ENCODE data around the gene FUT9. TPM values are rescaled to one million over a fixed set of nuclear protein-coding genes. Genes with fewer than 3 reads are reported as not detected.

Gene FUT9
- total RNA-seq, 5 donors from 2014 or later (not counting 1 experiment from before 2014, with no cell fraction given): not detected

- H3K27ac Mint-ChIP-seq: no peak overlapping the region
- ChIA-PET POLR2A (no interaction called here), CTCF (no interaction called here)
- H3K4me3 ChIP-seq (ENCODE audit: control insufficient read depth in 1 of 2, extremely low read depth in 1 of 2, low read length in 1 of 2): no peak overlapping the region
- H3K4me3 Mint-ChIP-seq: no peak overlapping the region
- H3K27me3 Mint-ChIP-seq: no peaks in the 10 kb centered on the region
- H3K36me3 Mint-ChIP-seq: no peaks in the 10 kb centered on the region
- no peaks in the 10 kb centered on the region for H3K9me3 ChIP-seq
- peaks cover under 1 to 4% (median 2%) of the 10 kb centered on the region in 3 donors for H3K9me3 Mint-ChIP-seq
- H3K4me1 Mint-ChIP-seq: no peaks in the 10 kb centered on the region
- ATAC-seq (replicated peaks in 1 of 4) (no peak), DNase-seq (no peak)
- H3K27me3 ChIP-seq (replicated peaks in 1 of 2; ENCODE audit: control insufficient read depth in 2 of 2, extremely low read depth in 1 of 2, insufficient read depth in 2 of 2, low read length in 1 of 2): peaks cover 0 to 9% of the 10 kb centered on the region in 2 experiments
- H3K4me1 ChIP-seq (ENCODE audit: control insufficient read depth in 1 of 2, extremely low read depth in 1 of 2, insufficient read depth in 2 of 2, low read length in 2 of 2): no peaks in the 10 kb centered on the region
- no peaks in the 10 kb centered on the region for H3K36me3 ChIP-seq (ENCODE audit: control insufficient read depth in 2 of 2, extremely low read depth in 1 of 2, insufficient read depth in 1 of 2, low read length in 1 of 2)
- no peak overlapping the region for H3K27ac ChIP-seq (ENCODE audit: low read length)
- WGBS (ENCODE audit: insufficient coverage): 100% methylated on average over 2 of the region's 3 CpGs
Measured at GRCh38 chr6:95998133-95998532, 17.6 kb upstream of the FUT9 start.

GRCh38 chr6:96001891-96002575 is 13.7 kb upstream of the FUT9 start:
- H3K4me1 Mint-ChIP-seq: no peaks in the 10 kb centered on the region
- Histone ChIP-seq H3K27me3 (replicated peaks in 1 of 2; ENCODE audit: control insufficient read depth in 2 of 2, extremely low read depth in 1 of 2, insufficient read depth in 2 of 2, low read length in 1 of 2) (peaks cover 0 to 10% of the 10 kb centered on the region in 2 experiments), H3K4me3 (ENCODE audit: control insufficient read depth in 1 of 2, extremely low read depth in 1 of 2, low read length in 1 of 2) (no peak overlapping the region), H3K27ac (ENCODE audit: low read length) (no peak overlapping the region), H3K36me3 (ENCODE audit: control insufficient read depth in 2 of 2, extremely low read depth in 1 of 2, insufficient read depth in 1 of 2, low read length in 1 of 2) (no peaks in the 10 kb centered on the region), H3K9me3 (no peaks in the 10 kb centered on the region), H3K4me1 (ENCODE audit: control insufficient read depth in 1 of 2, extremely low read depth in 1 of 2, insufficient read depth in 2 of 2, low read length in 2 of 2) (no peaks in the 10 kb centered on the region)
- no peak for DNase-seq
- no peak overlapping the region for H3K27ac Mint-ChIP-seq
- POLR2A ChIA-PET: no interaction called here
- H3K4me3 Mint-ChIP-seq: no peak overlapping the region
- no peak for ATAC-seq (replicated peaks in 1 of 4)
- peaks cover 2 to 10% (median 4%) of the 10 kb centered on the region in 3 donors for H3K9me3 Mint-ChIP-seq
- 71% methylated on average over 5 of the region's 8 CpGs for WGBS (ENCODE audit: insufficient coverage)
- H3K27me3 Mint-ChIP-seq: peaks cover 0 to 3% of the 10 kb centered on the region in 2 donors
- H3K36me3 Mint-ChIP-seq: no peaks in the 10 kb centered on the region
- CTCF ChIA-PET: no interaction called here

- ATAC-seq (replicated peaks in 1 of 4) (no peak), DNase-seq (no peak)
- 66% methylated on average over 3 of the region's 3 CpGs for WGBS (ENCODE audit: insufficient coverage)
- ChIA-PET POLR2A (no interaction called here), CTCF (no interaction called here)
- no peaks in the 10 kb centered on the region for H3K4me1 ChIP-seq (ENCODE audit: control insufficient read depth in 1 of 2, extremely low read depth in 1 of 2, insufficient read depth in 2 of 2, low read length in 2 of 2)
- no peaks in the 10 kb centered on the region for H3K4me1 Mint-ChIP-seq
- H3K4me3 ChIP-seq (ENCODE audit: control insufficient read depth in 1 of 2, extremely low read depth in 1 of 2, low read length in 1 of 2): no peak overlapping the region
- no peak overlapping the region for H3K4me3 Mint-ChIP-seq
- H3K9me3 Mint-ChIP-seq: peaks cover 2 to 10% (median 4%) of the 10 kb centered on the region in 3 donors
- H3K36me3 Mint-ChIP-seq: no peaks in the 10 kb centered on the region
- no peak overlapping the region for H3K27ac ChIP-seq (ENCODE audit: low read length)
- H3K9me3 ChIP-seq: no peaks in the 10 kb centered on the region
- H3K36me3 ChIP-seq (ENCODE audit: control insufficient read depth in 2 of 2, extremely low read depth in 1 of 2, insufficient read depth in 1 of 2, low read length in 1 of 2): no peaks in the 10 kb centered on the region
- peaks cover 0 to 3% of the 10 kb centered on the region in 2 donors for H3K27me3 Mint-ChIP-seq
- no peak overlapping the region for H3K27ac Mint-ChIP-seq
- peaks cover 0 to 10% of the 10 kb centered on the region in 2 experiments for H3K27me3 ChIP-seq (replicated peaks in 1 of 2; ENCODE audit: control insufficient read depth in 2 of 2, extremely low read depth in 1 of 2, insufficient read depth in 2 of 2, low read length in 1 of 2)
Measured at GRCh38 chr6:96002576-96002910, 13.2 kb upstream of the FUT9 start.

- peaks cover 2 to 10% (median 4%) of the 10 kb centered on the region in 3 donors for H3K9me3 Mint-ChIP-seq
- ATAC-seq (replicated peaks in 1 of 4) (no peak), DNase-seq (no peak)
- no peak overlapping the region for H3K27ac Mint-ChIP-seq
- POLR2A ChIA-PET: no interaction called here
- Histone ChIP-seq H3K36me3 (ENCODE audit: control insufficient read depth in 2 of 2, extremely low read depth in 1 of 2, insufficient read depth in 1 of 2, low read length in 1 of 2) (no peaks in the 10 kb centered on the region), H3K9me3 (no peaks in the 10 kb centered on the region), H3K4me1 (ENCODE audit: control insufficient read depth in 1 of 2, extremely low read depth in 1 of 2, insufficient read depth in 2 of 2, low read length in 2 of 2) (no peaks in the 10 kb centered on the region), H3K27ac (ENCODE audit: low read length) (no peak overlapping the region), H3K4me3 (ENCODE audit: control insufficient read depth in 1 of 2, extremely low read depth in 1 of 2, low read length in 1 of 2) (no peak overlapping the region), H3K27me3 (replicated peaks in 1 of 2; ENCODE audit: control insufficient read depth in 2 of 2, extremely low read depth in 1 of 2, insufficient read depth in 2 of 2, low read length in 1 of 2) (peaks cover 0 to 10% of the 10 kb centered on the region in 2 experiments)
- no peak overlapping the region for H3K4me3 Mint-ChIP-seq
- CTCF ChIA-PET: no interaction called here
- no peaks in the 10 kb centered on the region for H3K36me3 Mint-ChIP-seq
- H3K27me3 Mint-ChIP-seq: peaks cover 0 to 3% of the 10 kb centered on the region in 2 donors
- H3K4me1 Mint-ChIP-seq: no peaks in the 10 kb centered on the region
- 71% methylated on average over 5 of the region's 5 CpGs for WGBS (ENCODE audit: insufficient coverage)
Measured at GRCh38 chr6:96002912-96003311, 12.9 kb upstream of the FUT9 start.

GRCh38 chr6:96007663-96008062 is 8.1 kb upstream of the FUT9 start:
- no peaks in the 10 kb centered on the region for H3K4me1 Mint-ChIP-seq
- H3K27me3 Mint-ChIP-seq: peaks cover 0 to 3% of the 10 kb centered on the region in 2 donors
- H3K4me3 Mint-ChIP-seq: no peak overlapping the region
- ATAC-seq (replicated peaks in 1 of 4) (no peak), DNase-seq (no peak)
- 50% methylated on average over 1 of the region's 2 CpGs for WGBS (ENCODE audit: insufficient coverage)
- ChIA-PET POLR2A (no interaction called here), CTCF (no interaction called here)
- H3K36me3 ChIP-seq (ENCODE audit: control insufficient read depth in 2 of 2, extremely low read depth in 1 of 2, insufficient read depth in 1 of 2, low read length in 1 of 2): no peaks in the 10 kb centered on the region
- H3K27me3 ChIP-seq (replicated peaks in 1 of 2; ENCODE audit: control insufficient read depth in 2 of 2, extremely low read depth in 1 of 2, insufficient read depth in 2 of 2, low read length in 1 of 2): peaks cover 0 to 4% of the 10 kb centered on the region in 2 experiments
- H3K27ac ChIP-seq (ENCODE audit: low read length): no peak overlapping the region
- no peaks in the 10 kb centered on the region for H3K9me3 ChIP-seq
- H3K27ac Mint-ChIP-seq: no peak overlapping the region
- H3K9me3 Mint-ChIP-seq: peaks cover 0 to 10% (median 0%) of the 10 kb centered on the region in 3 donors
- H3K4me3 ChIP-seq (ENCODE audit: control insufficient read depth in 1 of 2, extremely low read depth in 1 of 2, low read length in 1 of 2): no peak overlapping the region
- no peaks in the 10 kb centered on the region for H3K36me3 Mint-ChIP-seq
- no peaks in the 10 kb centered on the region for H3K4me1 ChIP-seq (ENCODE audit: control insufficient read depth in 1 of 2, extremely low read depth in 1 of 2, insufficient read depth in 2 of 2, low read length in 2 of 2)

GRCh38 chr6:96013531-96013930 is 2.2 kb upstream of the FUT9 start:
- Histone ChIP-seq H3K36me3 (ENCODE audit: control insufficient read depth in 2 of 2, extremely low read depth in 1 of 2, insufficient read depth in 1 of 2, low read length in 1 of 2) (no peaks in the 10 kb centered on the region), H3K4me1 (ENCODE audit: control insufficient read depth in 1 of 2, extremely low read depth in 1 of 2, insufficient read depth in 2 of 2, low read length in 2 of 2) (no peaks in the 10 kb centered on the region), H3K27ac (ENCODE audit: low read length) (no peak overlapping the region), H3K4me3 (ENCODE audit: control insufficient read depth in 1 of 2, extremely low read depth in 1 of 2, low read length in 1 of 2) (no peak overlapping the region), H3K9me3 (no peaks in the 10 kb centered on the region), H3K27me3 (replicated peaks in 1 of 2; ENCODE audit: control insufficient read depth in 2 of 2, extremely low read depth in 1 of 2, insufficient read depth in 2 of 2, low read length in 1 of 2) (peaks cover 7 to 13% of the 10 kb centered on the region in 2 experiments)
- Mint-ChIP-seq H3K36me3 (no peaks in the 10 kb centered on the region), H3K4me3 (no peak overlapping the region), H3K9me3 (peaks cover 0 to 3% (median 0%) of the 10 kb centered on the region in 3 donors), H3K27ac (no peak overlapping the region), H3K27me3 (peaks cover 26 to 29% of the 10 kb centered on the region in 2 donors), H3K4me1 (peaks cover 0 to 6% (median 0%) of the 10 kb centered on the region in 3 donors)
- no CpG with 5 or more reads among the region's 3 CpGs for WGBS (ENCODE audit: insufficient coverage)
- ChIA-PET CTCF (interaction anchor here in 1 of 2 donors (0.6 kb wide), 1 partner anchor 8 kb away, joined by 3 read pairs; no protein-coding TSS in a partner anchor), POLR2A (no interaction called here)
- ATAC-seq (replicated peaks in 1 of 4) (no peak), DNase-seq (no peak)
